GM23338 (cell line): ENCODE measurements around the gene CYTIP.

ENCODE experiments used
- CREB1 ChIP-seq: fragments of 250-450 bp; sonication (Bioruptor Pico); IDR thresholded peaks from 2 replicates; pipeline ENCODE4 v1.5.0; 2020; ENCODE audit warnings: low read depth, mild to moderate bottlenecking, moderate library complexity
- EZH2 ChIP-seq: fragments of 200-600 bp; sonication (generic); IDR thresholded peaks from one replicate; pipeline ENCODE4 v1.8.0; 2017; ENCODE audit warnings: antibody characterized with exemption, mild to moderate bottlenecking, low read depth; ENCODE audit not compliant: unreplicated experiment
- EZH2phosphoT487 ChIP-seq: fragments of 200-600 bp; sonication (generic); IDR thresholded peaks from one replicate; pipeline ENCODE4 v1.8.1; 2018; ENCODE audit warnings: antibody characterized with exemption; ENCODE audit not compliant: unreplicated experiment
- JUNB ChIP-seq: IDR thresholded peaks from one replicate; pipeline ENCODE4 v1.6.1; 2016; ENCODE audit warnings: antibody characterized with exemption; ENCODE audit not compliant: unreplicated experiment
- NANOG ChIP-seq: IDR thresholded peaks from 2 replicates; pipeline ENCODE4 v1.6.1; 2016; ENCODE audit warnings: antibody characterized with exemption, borderline replicate concordance
- POLR2AphosphoS5 ChIP-seq: IDR thresholded peaks from 2 replicates; pipeline ENCODE4 v1.6.1; 2016; ENCODE audit warnings: antibody characterized with exemption, low read depth
- STAT1 ChIP-seq: IDR thresholded peaks from one replicate; pipeline ENCODE4 v1.6.1; 2016; ENCODE audit warnings: antibody characterized with exemption; ENCODE audit not compliant: unreplicated experiment
- ZNF114 ChIP-seq: fragments of 250-450 bp; sonication (Bioruptor Pico); IDR thresholded peaks from 2 replicates; pipeline ENCODE4 v1.5.0; 2020; ENCODE audit warnings: mild to moderate bottlenecking, moderate library complexity
- TF ChIP-seq, protein P1 (sequence below), 2 experiments: fragments of 200-600 bp in 1 of 2; sonication (generic) in 1 of 2; conservative IDR thresholded peaks; 2 replicates each; pipeline versions ENCODE4 v1.5.1 to v1.6.1; 2016 to 2017; ENCODE audit warnings: antibody characterized with exemption in 2 of 2, low read depth in 2 of 2, mild to moderate bottlenecking in 2 of 2, moderate library complexity in 1 of 2
- TF ChIP-seq, protein P2 (sequence below): IDR thresholded peaks from one replicate; pipeline ENCODE4 v1.6.1; 2018; ENCODE audit warnings: antibody characterized with exemption; ENCODE audit not compliant: unreplicated experiment
- TF ChIP-seq, protein P3 (sequence below): IDR thresholded peaks from 2 replicates; pipeline ENCODE4 v1.6.1; 2016; ENCODE audit warnings: antibody characterized with exemption

DNA sequence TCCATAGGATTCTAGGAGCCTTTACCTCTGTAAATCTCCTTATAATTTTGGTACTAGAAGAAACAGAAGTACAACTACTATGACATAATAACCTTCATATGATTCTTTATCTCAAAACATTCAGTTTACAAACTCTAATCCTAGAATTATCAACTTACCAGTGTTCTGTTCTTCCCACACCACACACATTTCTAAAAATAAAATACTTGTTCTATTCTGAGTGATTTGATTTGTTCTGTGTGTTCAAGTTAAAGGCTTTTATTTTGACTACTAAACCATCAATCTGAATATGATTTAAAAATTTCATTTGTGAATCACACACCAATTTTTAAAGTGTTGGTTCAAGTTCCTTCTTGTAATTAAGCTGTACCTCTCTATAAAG is 16.0 kb downstream of the CYTIP start:
- TF ChIP-seq, protein P1, sequence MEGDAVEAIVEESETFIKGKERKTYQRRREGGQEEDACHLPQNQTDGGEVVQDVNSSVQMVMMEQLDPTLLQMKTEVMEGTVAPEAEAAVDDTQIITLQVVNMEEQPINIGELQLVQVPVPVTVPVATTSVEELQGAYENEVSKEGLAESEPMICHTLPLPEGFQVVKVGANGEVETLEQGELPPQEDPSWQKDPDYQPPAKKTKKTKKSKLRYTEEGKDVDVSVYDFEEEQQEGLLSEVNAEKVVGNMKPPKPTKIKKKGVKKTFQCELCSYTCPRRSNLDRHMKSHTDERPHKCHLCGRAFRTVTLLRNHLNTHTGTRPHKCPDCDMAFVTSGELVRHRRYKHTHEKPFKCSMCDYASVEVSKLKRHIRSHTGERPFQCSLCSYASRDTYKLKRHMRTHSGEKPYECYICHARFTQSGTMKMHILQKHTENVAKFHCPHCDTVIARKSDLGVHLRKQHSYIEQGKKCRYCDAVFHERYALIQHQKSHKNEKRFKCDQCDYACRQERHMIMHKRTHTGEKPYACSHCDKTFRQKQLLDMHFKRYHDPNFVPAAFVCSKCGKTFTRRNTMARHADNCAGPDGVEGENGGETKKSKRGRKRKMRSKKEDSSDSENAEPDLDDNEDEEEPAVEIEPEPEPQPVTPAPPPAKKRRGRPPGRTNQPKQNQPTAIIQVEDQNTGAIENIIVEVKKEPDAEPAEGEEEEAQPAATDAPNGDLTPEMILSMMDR (conservative IDR thresholded peaks at IDR 0.05; ENCODE audit: low read depth in 2 of 2): no peak
- TF ChIP-seq, protein P2, sequence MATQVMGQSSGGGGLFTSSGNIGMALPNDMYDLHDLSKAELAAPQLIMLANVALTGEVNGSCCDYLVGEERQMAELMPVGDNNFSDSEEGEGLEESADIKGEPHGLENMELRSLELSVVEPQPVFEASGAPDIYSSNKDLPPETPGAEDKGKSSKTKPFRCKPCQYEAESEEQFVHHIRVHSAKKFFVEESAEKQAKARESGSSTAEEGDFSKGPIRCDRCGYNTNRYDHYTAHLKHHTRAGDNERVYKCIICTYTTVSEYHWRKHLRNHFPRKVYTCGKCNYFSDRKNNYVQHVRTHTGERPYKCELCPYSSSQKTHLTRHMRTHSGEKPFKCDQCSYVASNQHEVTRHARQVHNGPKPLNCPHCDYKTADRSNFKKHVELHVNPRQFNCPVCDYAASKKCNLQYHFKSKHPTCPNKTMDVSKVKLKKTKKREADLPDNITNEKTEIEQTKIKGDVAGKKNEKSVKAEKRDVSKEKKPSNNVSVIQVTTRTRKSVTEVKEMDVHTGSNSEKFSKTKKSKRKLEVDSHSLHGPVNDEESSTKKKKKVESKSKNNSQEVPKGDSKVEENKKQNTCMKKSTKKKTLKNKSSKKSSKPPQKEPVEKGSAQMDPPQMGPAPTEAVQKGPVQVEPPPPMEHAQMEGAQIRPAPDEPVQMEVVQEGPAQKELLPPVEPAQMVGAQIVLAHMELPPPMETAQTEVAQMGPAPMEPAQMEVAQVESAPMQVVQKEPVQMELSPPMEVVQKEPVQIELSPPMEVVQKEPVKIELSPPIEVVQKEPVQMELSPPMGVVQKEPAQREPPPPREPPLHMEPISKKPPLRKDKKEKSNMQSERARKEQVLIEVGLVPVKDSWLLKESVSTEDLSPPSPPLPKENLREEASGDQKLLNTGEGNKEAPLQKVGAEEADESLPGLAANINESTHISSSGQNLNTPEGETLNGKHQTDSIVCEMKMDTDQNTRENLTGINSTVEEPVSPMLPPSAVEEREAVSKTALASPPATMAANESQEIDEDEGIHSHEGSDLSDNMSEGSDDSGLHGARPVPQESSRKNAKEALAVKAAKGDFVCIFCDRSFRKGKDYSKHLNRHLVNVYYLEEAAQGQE: no peak
- TF ChIP-seq, protein P3, sequence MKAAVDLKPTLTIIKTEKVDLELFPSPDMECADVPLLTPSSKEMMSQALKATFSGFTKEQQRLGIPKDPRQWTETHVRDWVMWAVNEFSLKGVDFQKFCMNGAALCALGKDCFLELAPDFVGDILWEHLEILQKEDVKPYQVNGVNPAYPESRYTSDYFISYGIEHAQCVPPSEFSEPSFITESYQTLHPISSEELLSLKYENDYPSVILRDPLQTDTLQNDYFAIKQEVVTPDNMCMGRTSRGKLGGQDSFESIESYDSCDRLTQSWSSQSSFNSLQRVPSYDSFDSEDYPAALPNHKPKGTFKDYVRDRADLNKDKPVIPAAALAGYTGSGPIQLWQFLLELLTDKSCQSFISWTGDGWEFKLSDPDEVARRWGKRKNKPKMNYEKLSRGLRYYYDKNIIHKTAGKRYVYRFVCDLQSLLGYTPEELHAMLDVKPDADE: no peak
- no peak for TF ChIP-seq EZH2
- no peak for TF ChIP-seq POLR2AphosphoS5
- TF ChIP-seq JUNB: no peak
- no peak for TF ChIP-seq EZH2phosphoT487
- TF ChIP-seq CREB1: no peak
- TF ChIP-seq ZNF114 (CRISPR knock-in tag): no peak
- no peak for TF ChIP-seq NANOG
- no peak for TF ChIP-seq STAT1
